Smooth muscle cell (in vitro differentiated cells): Measurements from ENCODE around the gene KIF21A. TPM values are rescaled to one million over a fixed set of nuclear protein-coding genes. Genes with fewer than 3 reads are reported as not detected.

ENCODE experiments used
- DNase-seq: peaks from one replicate; lab custom pipeline; 2025; ENCODE audit not compliant: unreplicated experiment; lab: John Stamatoyannopoulos, UW
- H2AFZ ChIP-seq: fragments of 200-600 bp; sonication (generic); 2 replicates; pipeline ENCODE4 v1.6.0; 2016; ENCODE audit warnings: antibody characterized with exemption, low read depth, mild to moderate bottlenecking
- H3F3A ChIP-seq: fragments of 200-600 bp; sonication (generic); 2 replicates; pipeline ENCODE4 v1.6.0; 2017; ENCODE audit warnings: antibody characterized with exemption, low read depth
- H3K27ac ChIP-seq: fragments of 200-600 bp; sonication (generic); 2 replicates; pipeline ENCODE4 v1.5.1; 2016; ENCODE audit warnings: low read depth, mild to moderate bottlenecking
- H3K27me3 ChIP-seq: fragments of 200-600 bp; sonication (generic); 2 replicates; pipeline ENCODE4 v1.6.1; 2016; ENCODE audit warnings: low read depth, mild to moderate bottlenecking
- H3K36me3 ChIP-seq: fragments of 200-600 bp; sonication (generic); 2 replicates; pipeline ENCODE4 v1.5.1; 2016; ENCODE audit warnings: low read depth
- H3K4me1 ChIP-seq: fragments of 200-600 bp; sonication (generic); 2 replicates; pipeline ENCODE4 v1.5.1; 2016; ENCODE audit warnings: low read depth
- H3K4me2 ChIP-seq: fragments of 200-600 bp; sonication (generic); 2 replicates; pipeline ENCODE4 v1.6.0; 2016; ENCODE audit warnings: mild to moderate bottlenecking
- H3K4me3 ChIP-seq: fragments of 200-600 bp; sonication (generic); 2 replicates; pipeline ENCODE4 v1.5.1; 2016; ENCODE audit warnings: mild to moderate bottlenecking
- H3K79me2 ChIP-seq: fragments of 200-600 bp; sonication (generic); 2 replicates; pipeline ENCODE4 v1.6.0; 2016; ENCODE audit warnings: low read depth, mild to moderate bottlenecking
- H3K9ac ChIP-seq: fragments of 200-600 bp; sonication (generic); 2 replicates; pipeline ENCODE4 v1.6.0; 2016; ENCODE audit warnings: low read depth
- H3K9me3 ChIP-seq: fragments of 200-600 bp; sonication (generic); replicated peaks from 2 replicates; pipeline ENCODE4 v1.5.1; 2016; ENCODE audit warnings: low read depth
- H4K20me1 ChIP-seq: fragments of 200-600 bp; sonication (generic); 2 replicates; pipeline ENCODE4 v1.6.0; 2016; ENCODE audit warnings: low read depth
- CTCF ChIP-seq: fragments of 200-600 bp; sonication (generic); IDR thresholded peaks from 2 replicates; pipeline ENCODE4 v1.5.1; 2017; ENCODE audit warnings: borderline replicate concordance, mild to moderate bottlenecking, antibody characterized with exemption; ENCODE audit not compliant: insufficient read depth, poor library complexity, severe bottlenecking
- WGBS: methylation state at CpG from one replicate; pipeline ENCODE4 v1.1.7; 2016; ENCODE audit warnings: low lambda C conversion rate; 5-methylcytosine and 5-hydroxymethylcytosine counted together
- polyA plus RNA-seq: library from polyadenylated mRNA; unstranded; fragments of >200 nt; fragmentation: Nextera tagmentation; extraction: Ambion mirVana; gene quantifications from 2 replicates; pipeline ENCODE4 v1.2.1, GENCODE V29; 2016
- total RNA-seq: library from RNA; depleted of rRNA; stranded (reverse); fragments of >200 nt; gene quantifications from 2 replicates; pipeline ENCODE4 v1.2.3, GENCODE V29; 2014

The KIF21A gene
- total and polyA plus RNA-seq, 2 experiments from 2014 or later, result 9.2 to 28.8 TPM

- no peaks in the 10 kb centered on the region for H3K79me2 ChIP-seq
- H3F3A ChIP-seq, result no peaks in the 10 kb centered on the region
- H3K27ac ChIP-seq, result no peak overlapping the region
- no peaks in the 10 kb centered on the region for H3K4me1 ChIP-seq
- H3K27me3 ChIP-seq, result no peaks in the 10 kb centered on the region
- H2AFZ ChIP-seq, result no peak overlapping the region
- no peak for DNase-seq
- H4K20me1 ChIP-seq, result no peaks in the 10 kb centered on the region
- no peak overlapping the region for H3K4me3 ChIP-seq
- no peaks in the 10 kb centered on the region for H3K9me3 ChIP-seq
- no peak overlapping the region for H3K9ac ChIP-seq
- TF ChIP-seq CTCF, result no peak
- H3K4me2 ChIP-seq, result no peak overlapping the region
- no peaks in the 10 kb centered on the region for H3K36me3 ChIP-seq
Observed at GRCh38 chr12:39467432-39467870, 24.5 kb upstream of the KIF21A start.

- Histone ChIP-seq H3K4me3 (no peak overlapping the region), H3K4me2 (no peak overlapping the region), H3K4me1 (no peaks in the 10 kb centered on the region), H3K36me3 (no peaks in the 10 kb centered on the region), H3K27me3 (no peaks in the 10 kb centered on the region), H3K9ac (no peak overlapping the region), H2AFZ (no peak overlapping the region), H3K79me2 (no peaks in the 10 kb centered on the region), H4K20me1 (no peaks in the 10 kb centered on the region), H3F3A (no peaks in the 10 kb centered on the region), H3K27ac (no peak overlapping the region), H3K9me3 (no peaks in the 10 kb centered on the region)
- 95% methylated on average over 5 of the region's 5 CpGs for WGBS
- DNase-seq, result no peak
- no peak for TF ChIP-seq CTCF
Observed at GRCh38 chr12:39464976-39465695, 22.2 kb upstream of the KIF21A start.

GRCh38 chr12:39461059-39461458 lies 18.1 kb upstream of the KIF21A start:
- Histone ChIP-seq H3F3A (no peaks in the 10 kb centered on the region), H3K4me2 (no peak overlapping the region), H3K9me3 (no peaks in the 10 kb centered on the region), H3K27ac (no peak overlapping the region), H3K9ac (no peak overlapping the region), H3K4me1 (no peaks in the 10 kb centered on the region), H3K4me3 (no peak overlapping the region), H3K36me3 (no peaks in the 10 kb centered on the region), H4K20me1 (no peaks in the 10 kb centered on the region), H3K27me3 (no peaks in the 10 kb centered on the region), H2AFZ (no peak overlapping the region), H3K79me2 (no peaks in the 10 kb centered on the region)
- TF ChIP-seq CTCF, result no peak
- DNase-seq, result no peak
- 83% methylated on average over 1 of the region's 1 CpG for WGBS

- H3K36me3 ChIP-seq, result no peaks in the 10 kb centered on the region
- H3K4me2 ChIP-seq, result no peak overlapping the region
- no peak overlapping the region for H3K27ac ChIP-seq
- H3K4me3 ChIP-seq, result no peak overlapping the region
- no peaks in the 10 kb centered on the region for H3K4me1 ChIP-seq
- 88% methylated on average over 7 of the region's 7 CpGs for WGBS
- no peak for DNase-seq
- no peaks in the 10 kb centered on the region for H3K79me2 ChIP-seq
- no peak overlapping the region for H3K9ac ChIP-seq
- H3K9me3 ChIP-seq, result no peaks in the 10 kb centered on the region
- no peaks in the 10 kb centered on the region for H4K20me1 ChIP-seq
- no peak overlapping the region for H2AFZ ChIP-seq
- no peaks in the 10 kb centered on the region for H3K27me3 ChIP-seq
- no peaks in the 10 kb centered on the region for H3F3A ChIP-seq
- TF ChIP-seq CTCF, result no peak
Observed at GRCh38 chr12:39459027-39459434, 16.1 kb upstream of the KIF21A start.
